ENCODE measurements around the gene GZF1. TPM values are rescaled to one million over a fixed set of nuclear protein-coding genes. Genes with fewer than 3 reads are reported as not detected.

The GZF1 gene
- total and polyA plus RNA-seq, 2 donors (not counting 1 experiment from before 2014, with no cell fraction given) = 12.5 to 49.0 TPM

DNA sequence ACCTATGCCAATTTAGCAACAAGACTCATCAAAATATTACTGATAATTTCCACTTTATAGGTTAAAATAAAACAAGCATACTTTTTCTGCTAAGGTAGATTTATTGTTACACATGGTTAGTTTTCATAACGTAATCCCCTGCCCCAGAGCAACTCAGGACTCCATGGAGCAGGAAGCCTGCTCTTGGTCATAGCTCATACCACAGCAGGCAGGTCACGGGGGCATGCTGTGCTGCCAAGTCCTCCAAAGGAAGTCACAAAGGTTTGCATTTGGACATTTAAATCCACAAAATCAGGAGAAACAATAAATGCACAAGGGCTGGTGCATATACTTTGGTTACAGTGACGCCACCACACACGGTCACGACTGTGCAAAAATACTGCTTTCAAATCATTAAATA is 12.5 kb downstream of the GZF1 start:
- Mint-ChIP-seq H3K27me3 (no peaks in the 10 kb centered on the region), H3K4me3 (no peak overlapping the region), H3K9me3 (ENCODE audit: insufficient read depth) (no peaks in the 10 kb centered on the region), H3K27ac (no peak overlapping the region), H3K4me1 (no peaks in the 10 kb centered on the region)
- Histone ChIP-seq H3K4me3 (ENCODE audit: control extremely low read depth in 1 of 5, extremely low read depth in 1 of 5, insufficient read depth in 1 of 5, low read depth in 2 of 5, low read length in 4 of 5) (no peak overlapping the region), H3K9ac (ENCODE audit: low read length) (no peak overlapping the region), H3K27me3 (replicated peaks in 1 of 4; ENCODE audit: control extremely low read depth in 1 of 4, control insufficient read depth in 3 of 4, insufficient read depth in 4 of 4, low read length in 3 of 4) (no peaks in the 10 kb centered on the region), H4K20me1 (ENCODE audit: control insufficient read depth, insufficient read depth, low read length, poor library complexity, severe bottlenecking) (no peaks in the 10 kb centered on the region), H2AFZ (ENCODE audit: insufficient read depth, low read depth, low read length, poor library complexity, severe bottlenecking) (no peak overlapping the region), H3K4me2 (replicated peaks; ENCODE audit: low read depth, low read length, poor library complexity, severe bottlenecking) (no peak overlapping the region), H3K27ac (ENCODE audit: low read length in 2 of 2) (no peak overlapping the region), H3K79me2 (ENCODE audit: control insufficient read depth, insufficient read depth, low read length) (no peaks in the 10 kb centered on the region), H3K4me1 (ENCODE audit: control insufficient read depth in 2 of 2, insufficient read depth in 2 of 2, low read length in 2 of 2) (no peaks in the 10 kb centered on the region), H3K36me3 (replicated peaks in 1 of 2; ENCODE audit: control extremely low read depth in 1 of 2, control insufficient read depth in 1 of 2, extremely low read depth in 1 of 2, insufficient read depth in 2 of 2, low read length in 1 of 2) (peaks cover 17 to 67% of the 10 kb centered on the region in 2 experiments), H3K9me3 (ENCODE audit: control extremely low read depth in 1 of 3, control insufficient read depth in 2 of 3, insufficient read depth in 1 of 3, low read length in 2 of 3) (no peaks in the 10 kb centered on the region)
- ChIA-PET POLR2A (no interaction called here), CTCF (no interaction called here)
- TF ChIP-seq, protein P1, sequence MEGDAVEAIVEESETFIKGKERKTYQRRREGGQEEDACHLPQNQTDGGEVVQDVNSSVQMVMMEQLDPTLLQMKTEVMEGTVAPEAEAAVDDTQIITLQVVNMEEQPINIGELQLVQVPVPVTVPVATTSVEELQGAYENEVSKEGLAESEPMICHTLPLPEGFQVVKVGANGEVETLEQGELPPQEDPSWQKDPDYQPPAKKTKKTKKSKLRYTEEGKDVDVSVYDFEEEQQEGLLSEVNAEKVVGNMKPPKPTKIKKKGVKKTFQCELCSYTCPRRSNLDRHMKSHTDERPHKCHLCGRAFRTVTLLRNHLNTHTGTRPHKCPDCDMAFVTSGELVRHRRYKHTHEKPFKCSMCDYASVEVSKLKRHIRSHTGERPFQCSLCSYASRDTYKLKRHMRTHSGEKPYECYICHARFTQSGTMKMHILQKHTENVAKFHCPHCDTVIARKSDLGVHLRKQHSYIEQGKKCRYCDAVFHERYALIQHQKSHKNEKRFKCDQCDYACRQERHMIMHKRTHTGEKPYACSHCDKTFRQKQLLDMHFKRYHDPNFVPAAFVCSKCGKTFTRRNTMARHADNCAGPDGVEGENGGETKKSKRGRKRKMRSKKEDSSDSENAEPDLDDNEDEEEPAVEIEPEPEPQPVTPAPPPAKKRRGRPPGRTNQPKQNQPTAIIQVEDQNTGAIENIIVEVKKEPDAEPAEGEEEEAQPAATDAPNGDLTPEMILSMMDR (IDR thresholded peaks at IDR 0.05) = no peak
- no peak for TF ChIP-seq EZH2 (IDR thresholded peaks at IDR 0.05; ENCODE audit: borderline replicate concordance, insufficient read depth, low read depth, low read length, poor library complexity, severe bottlenecking)
- ATAC-seq (ENCODE audit: low read depth) (no peak), DNase-seq (no peak)
- intact Hi-C loops (cut with micrococcal nuclease) = no loop called here
- 100% methylated on average over 1 of the region's 5 CpGs for WGBS (ENCODE audit: insufficient coverage)

DNA sequence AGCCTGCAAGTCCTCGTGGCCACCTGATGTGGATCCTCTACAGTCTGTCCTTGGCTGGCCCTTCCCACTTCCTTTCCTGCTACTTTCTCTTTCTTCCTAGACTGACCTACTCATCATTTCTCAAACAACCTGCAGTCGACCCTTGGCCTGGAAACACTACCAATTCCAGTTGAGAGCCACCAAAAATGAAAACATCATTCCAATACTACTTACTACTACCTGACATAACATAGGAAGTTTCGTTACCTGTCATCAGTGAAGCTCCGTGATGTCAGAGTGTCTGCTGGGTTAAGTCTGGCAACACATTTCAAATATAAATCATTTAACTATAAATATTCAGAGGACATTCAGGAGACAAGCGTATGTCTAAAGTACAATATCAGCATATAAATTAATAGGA is 13.8 kb downstream of the GZF1 start:
- Histone ChIP-seq H4K20me1 (ENCODE audit: control insufficient read depth, insufficient read depth, low read length, poor library complexity, severe bottlenecking) (no peaks in the 10 kb centered on the region), H3K27ac (ENCODE audit: low read length in 2 of 2) (no peak overlapping the region), H3K9ac (ENCODE audit: low read length) (no peak overlapping the region), H3K4me3 (ENCODE audit: control extremely low read depth in 1 of 5, extremely low read depth in 1 of 5, insufficient read depth in 1 of 5, low read depth in 2 of 5, low read length in 4 of 5) (no peak overlapping the region), H2AFZ (ENCODE audit: insufficient read depth, low read depth, low read length, poor library complexity, severe bottlenecking) (no peak overlapping the region), H3K79me2 (ENCODE audit: control insufficient read depth, insufficient read depth, low read length) (no peaks in the 10 kb centered on the region), H3K4me2 (replicated peaks; ENCODE audit: low read depth, low read length, poor library complexity, severe bottlenecking) (no peak overlapping the region), H3K9me3 (ENCODE audit: control extremely low read depth in 1 of 3, control insufficient read depth in 2 of 3, insufficient read depth in 1 of 3, low read length in 2 of 3) (no peaks in the 10 kb centered on the region), H3K4me1 (ENCODE audit: control insufficient read depth in 2 of 2, insufficient read depth in 2 of 2, low read length in 2 of 2) (no peaks in the 10 kb centered on the region), H3K27me3 (replicated peaks in 1 of 4; ENCODE audit: control extremely low read depth in 1 of 4, control insufficient read depth in 3 of 4, insufficient read depth in 4 of 4, low read length in 3 of 4) (no peaks in the 10 kb centered on the region), H3K36me3 (replicated peaks in 1 of 2; ENCODE audit: control extremely low read depth in 1 of 2, control insufficient read depth in 1 of 2, extremely low read depth in 1 of 2, insufficient read depth in 2 of 2, low read length in 1 of 2) (peaks cover 11 to 59% of the 10 kb centered on the region in 2 experiments)
- ATAC-seq (ENCODE audit: low read depth) = no peak
- CTCF ChIA-PET = no interaction called here
- Mint-ChIP-seq H3K4me3 (no peak overlapping the region), H3K27me3 (no peaks in the 10 kb centered on the region), H3K27ac (no peak overlapping the region), H3K9me3 (ENCODE audit: insufficient read depth) (no peaks in the 10 kb centered on the region), H3K4me1 (no peaks in the 10 kb centered on the region)
- POLR2A ChIA-PET = no interaction called here
- TF ChIP-seq, protein P1 (IDR thresholded peaks at IDR 0.05) = no peak
- no peak for DNase-seq
- 76% methylated on average over 2 of the region's 5 CpGs for WGBS (ENCODE audit: insufficient coverage)
- intact Hi-C loops (cut with micrococcal nuclease) = no loop called here
